ENCODE results near the gene SLC35E1.
A peak's percentile ranks its signal among the peaks of the same experiment; 100 is the strongest.

SLC35E1 gene

GRCh38 chr19:16612636-16613035, 40.4 kb upstream of the SLC35E1 start:
- Histone ChIP-seq H3K4me3 (replicated peaks; ENCODE audit: insufficient read depth, low read length) (no peak overlapping the region), H3K27me3 (ENCODE audit: insufficient read depth, poor library complexity, severe bottlenecking) (no peaks in the 10 kb centered on the region), H3K27ac (replicated peaks) (0 out of 2 replicates have a peak overlapping the region, but pooled peaks have one; percentile 22)
- TF ChIP-seq POLR2AphosphoS5 (IDR thresholded peaks at IDR 0.05; ENCODE audit: low read depth): no peak
- peak in 1 of 2 experiments; percentile 33 for DNase-seq (ENCODE audit: low read depth in 1 of 2, low spot score in 1 of 2)

GRCh38 chr19:16611121-16611520, 38.9 kb upstream of the SLC35E1 start:
- TF ChIP-seq POLR2AphosphoS5 (IDR thresholded peaks at IDR 0.05; ENCODE audit: low read depth) (no peak), GABPA (IDR thresholded peaks at IDR 0.05; ENCODE audit: low read depth) (no peak), SPI1 (IDR thresholded peaks at IDR 0.05; ENCODE audit: borderline replicate concordance, low read depth) (no peak), REST (IDR thresholded peaks at IDR 0.05; ENCODE audit: insufficient replicate concordance, low read depth) (no peak), CTCF (IDR thresholded peaks at IDR 0.05; ENCODE audit: insufficient read depth, low read length) (no peak)
- DNase-seq (ENCODE audit: low read depth in 1 of 2, low spot score in 1 of 2): no peak

GRCh38 chr19:16609511-16610200, 37.4 kb upstream of the SLC35E1 start:
- TF ChIP-seq REST (IDR thresholded peaks at IDR 0.05; ENCODE audit: insufficient replicate concordance, low read depth) (no peak), CTCF (IDR thresholded peaks at IDR 0.05; ENCODE audit: insufficient read depth, low read length) (no peak), GABPA (IDR thresholded peaks at IDR 0.05; ENCODE audit: low read depth) (no peak), SPI1 (IDR thresholded peaks at IDR 0.05; ENCODE audit: borderline replicate concordance, low read depth) (no peak), POLR2AphosphoS5 (IDR thresholded peaks at IDR 0.05; ENCODE audit: low read depth) (no peak)
- H3K27me3 ChIP-seq (ENCODE audit: insufficient read depth, poor library complexity, severe bottlenecking): no peaks in the 10 kb centered on the region
- no peak overlapping the region for H3K27ac ChIP-seq (replicated peaks)
- DNase-seq (ENCODE audit: low read depth in 1 of 2, low spot score in 1 of 2): no peak
- H3K4me3 ChIP-seq (replicated peaks; ENCODE audit: insufficient read depth, low read length): no peak overlapping the region

More at GRCh38 chr19:16611121-16611520, 38.9 kb upstream of the SLC35E1 start:
- Histone ChIP-seq H3K27ac (replicated peaks) (no peak overlapping the region), H3K4me3 (replicated peaks; ENCODE audit: insufficient read depth, low read length) (no peak overlapping the region), H3K27me3 (ENCODE audit: insufficient read depth, poor library complexity, severe bottlenecking) (no peaks in the 10 kb centered on the region)

GRCh38 chr19:16608290-16608739, 36.1 kb upstream of the SLC35E1 start:
- peak in 1 of 2 experiments; percentile 65 for DNase-seq (ENCODE audit: low read depth in 1 of 2, low spot score in 1 of 2)
- no peaks in the 10 kb centered on the region for H3K27me3 ChIP-seq (ENCODE audit: insufficient read depth, poor library complexity, severe bottlenecking)
- H3K27ac ChIP-seq (replicated peaks): no peak overlapping the region

More at GRCh38 chr19:16608290-16608739, 36.1 kb upstream of the SLC35E1 start:
- H3K4me3 ChIP-seq (replicated peaks; ENCODE audit: insufficient read depth, low read length): no peak overlapping the region
- TF ChIP-seq SPI1 (IDR thresholded peaks at IDR 0.05; ENCODE audit: borderline replicate concordance, low read depth) (peak; percentile 48; the same call in 1 of the 2 replicates), GABPA (IDR thresholded peaks at IDR 0.05; ENCODE audit: low read depth) (no peak)
